Measurements from ENCODE around the gene KIAA0232. TPM values are rescaled to one million over a fixed set of nuclear protein-coding genes. Genes with fewer than 3 reads are reported as not detected.

Gene KIAA0232
- total RNA-seq, 1 experiment from 2014 or later: 15.6 TPM

GRCh38 chr4:6852582-6852981, 70.1 kb downstream of the KIAA0232 start:
- TF ChIP-seq, protein P1, sequence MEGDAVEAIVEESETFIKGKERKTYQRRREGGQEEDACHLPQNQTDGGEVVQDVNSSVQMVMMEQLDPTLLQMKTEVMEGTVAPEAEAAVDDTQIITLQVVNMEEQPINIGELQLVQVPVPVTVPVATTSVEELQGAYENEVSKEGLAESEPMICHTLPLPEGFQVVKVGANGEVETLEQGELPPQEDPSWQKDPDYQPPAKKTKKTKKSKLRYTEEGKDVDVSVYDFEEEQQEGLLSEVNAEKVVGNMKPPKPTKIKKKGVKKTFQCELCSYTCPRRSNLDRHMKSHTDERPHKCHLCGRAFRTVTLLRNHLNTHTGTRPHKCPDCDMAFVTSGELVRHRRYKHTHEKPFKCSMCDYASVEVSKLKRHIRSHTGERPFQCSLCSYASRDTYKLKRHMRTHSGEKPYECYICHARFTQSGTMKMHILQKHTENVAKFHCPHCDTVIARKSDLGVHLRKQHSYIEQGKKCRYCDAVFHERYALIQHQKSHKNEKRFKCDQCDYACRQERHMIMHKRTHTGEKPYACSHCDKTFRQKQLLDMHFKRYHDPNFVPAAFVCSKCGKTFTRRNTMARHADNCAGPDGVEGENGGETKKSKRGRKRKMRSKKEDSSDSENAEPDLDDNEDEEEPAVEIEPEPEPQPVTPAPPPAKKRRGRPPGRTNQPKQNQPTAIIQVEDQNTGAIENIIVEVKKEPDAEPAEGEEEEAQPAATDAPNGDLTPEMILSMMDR (IDR thresholded peaks at IDR 0.05; ENCODE audit: unreplicated experiment): no peak
- ChIA-PET CTCF (interaction anchor here (0.5 to 3.1 kb wide), 5 partner anchors 11 to 135 kb away, joined by 3 to 10 read pairs (median 3); no protein-coding TSS in a partner anchor), POLR2A (interaction anchor here (1.0 to 1.4 kb wide), 3 partner anchors 8 to 14 kb away, joined by 3 to 4 read pairs (median 3); no protein-coding TSS in a partner anchor)
- Mint-ChIP-seq H3K27ac (ENCODE audit: low read depth, unreplicated experiment) (no peak overlapping the region), H3K27me3 (ENCODE audit: insufficient read depth, unreplicated experiment) (no peaks in the 10 kb centered on the region), H3K4me3 (ENCODE audit: unreplicated experiment) (no peak overlapping the region), H3K9me3 (ENCODE audit: unreplicated experiment) (no peaks in the 10 kb centered on the region), H3K4me1 (ENCODE audit: insufficient read depth, unreplicated experiment) (peaks cover 10% of the 10 kb centered on the region), H3K36me3 (ENCODE audit: insufficient read depth, unreplicated experiment) (peaks cover 24% of the 10 kb centered on the region)
- no TSS peak for BruUV-seq (replicated peaks)
- intact Hi-C loops (cut with micrococcal nuclease): no loop called here
- DNase-seq (ENCODE audit: unreplicated experiment): no peak

DNA sequence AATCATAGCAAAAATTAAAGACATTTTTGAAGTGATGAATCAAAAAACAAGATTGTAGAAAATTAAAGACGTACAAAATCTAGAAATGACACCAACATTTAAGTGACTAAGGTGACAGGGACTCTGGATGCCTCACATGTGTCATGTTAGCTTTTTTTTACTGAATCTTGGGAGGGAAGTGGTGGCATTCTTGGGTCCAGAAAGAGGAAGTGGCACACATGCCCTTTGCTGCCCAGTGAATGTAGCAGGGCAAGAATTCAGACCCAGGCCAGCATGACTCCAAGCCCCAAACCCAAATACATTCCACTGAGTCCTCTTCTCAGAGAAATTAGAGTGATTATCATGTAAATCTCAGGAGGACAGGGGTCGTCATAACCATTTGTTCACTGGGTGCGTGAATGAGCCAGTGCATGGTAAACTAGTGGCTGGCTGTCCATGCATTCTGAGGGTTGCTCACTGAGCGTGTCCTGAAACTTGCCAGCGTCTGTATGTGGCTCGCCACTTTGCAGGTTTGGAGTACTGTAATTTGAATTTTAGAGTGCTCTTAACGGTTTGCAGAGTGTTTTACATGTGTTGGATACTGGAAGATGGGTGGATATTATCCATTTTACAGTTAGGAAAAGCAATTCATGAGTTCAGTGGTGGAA, 71.7 kb downstream of the KIAA0232 start:
- H3K27me3 Mint-ChIP-seq (ENCODE audit: insufficient read depth, unreplicated experiment): no peaks in the 10 kb centered on the region
- ChIA-PET POLR2A (interaction anchor here (0.9 kb wide), 1 partner anchor 9 kb away, joined by 4 read pairs; no protein-coding TSS in a partner anchor), CTCF (interaction anchor here (0.9 to 3.1 kb wide), 4 partner anchors 15 to 22 kb away, joined by 4 to 10 read pairs (median 7); no protein-coding TSS in a partner anchor)
- TF ChIP-seq, protein P1 (IDR thresholded peaks at IDR 0.05; ENCODE audit: unreplicated experiment): no peak
- H3K9me3 Mint-ChIP-seq (ENCODE audit: unreplicated experiment): no peaks in the 10 kb centered on the region
- H3K4me3 Mint-ChIP-seq (ENCODE audit: unreplicated experiment): no peak overlapping the region
- DNase-seq (ENCODE audit: unreplicated experiment): no peak
- intact Hi-C loops (cut with micrococcal nuclease): no loop called here
- no TSS peak for BruUV-seq (replicated peaks)
- H3K4me1 Mint-ChIP-seq (ENCODE audit: insufficient read depth, unreplicated experiment): peaks cover 10% of the 10 kb centered on the region
- H3K27ac Mint-ChIP-seq (ENCODE audit: low read depth, unreplicated experiment): no peak overlapping the region
- peaks cover 32% of the 10 kb centered on the region for H3K36me3 Mint-ChIP-seq (ENCODE audit: insufficient read depth, unreplicated experiment)

DNA sequence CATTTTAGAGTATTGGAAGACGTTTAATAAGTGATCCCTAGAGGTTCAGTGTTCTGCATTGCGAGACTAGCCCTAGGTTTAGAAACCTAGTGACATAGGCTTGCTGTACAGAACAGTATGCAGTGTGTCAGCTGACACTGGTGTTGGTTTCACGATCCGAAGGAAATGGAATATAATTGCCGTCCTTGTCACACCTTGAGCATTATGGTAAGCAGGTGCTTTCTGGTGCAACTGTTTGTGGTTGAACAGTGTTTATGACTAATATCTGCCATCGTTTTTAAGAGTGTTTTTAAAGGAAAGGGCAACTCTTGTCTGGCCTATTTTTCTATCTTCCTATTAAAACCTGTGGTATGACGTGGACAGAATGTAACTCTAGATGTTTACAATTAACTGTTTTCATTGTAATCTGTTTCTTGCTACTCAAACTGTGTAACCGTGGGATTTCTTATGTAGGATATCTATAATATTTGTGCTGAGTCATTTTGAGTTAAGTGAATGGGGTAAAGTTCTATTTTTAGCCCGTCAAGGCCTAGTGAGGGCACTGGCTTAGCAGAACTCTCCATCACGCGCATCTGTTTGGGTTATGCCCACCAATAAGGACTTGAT, 73.3 kb downstream of the KIAA0232 start:
- intact Hi-C loops (cut with micrococcal nuclease): no loop called here
- ChIA-PET CTCF (interaction anchor here (0.6 to 2.1 kb wide), 5 partner anchors 10 to 155 kb away, joined by 3 to 10 read pairs (median 4); no protein-coding TSS in a partner anchor), POLR2A (no interaction called here)
- peak; percentile 53 for DNase-seq (ENCODE audit: unreplicated experiment)
- TF ChIP-seq, protein P1 (IDR thresholded peaks at IDR 0.05; ENCODE audit: unreplicated experiment): no peak
- Mint-ChIP-seq H3K27ac (ENCODE audit: low read depth, unreplicated experiment) (no peak overlapping the region), H3K36me3 (ENCODE audit: insufficient read depth, unreplicated experiment) (peaks cover 38% of the 10 kb centered on the region), H3K27me3 (ENCODE audit: insufficient read depth, unreplicated experiment) (no peaks in the 10 kb centered on the region), H3K4me3 (ENCODE audit: unreplicated experiment) (no peak overlapping the region), H3K9me3 (ENCODE audit: unreplicated experiment) (no peaks in the 10 kb centered on the region), H3K4me1 (ENCODE audit: insufficient read depth, unreplicated experiment) (peaks cover 10% of the 10 kb centered on the region)
- BruUV-seq (replicated peaks): no TSS peak

DNA sequence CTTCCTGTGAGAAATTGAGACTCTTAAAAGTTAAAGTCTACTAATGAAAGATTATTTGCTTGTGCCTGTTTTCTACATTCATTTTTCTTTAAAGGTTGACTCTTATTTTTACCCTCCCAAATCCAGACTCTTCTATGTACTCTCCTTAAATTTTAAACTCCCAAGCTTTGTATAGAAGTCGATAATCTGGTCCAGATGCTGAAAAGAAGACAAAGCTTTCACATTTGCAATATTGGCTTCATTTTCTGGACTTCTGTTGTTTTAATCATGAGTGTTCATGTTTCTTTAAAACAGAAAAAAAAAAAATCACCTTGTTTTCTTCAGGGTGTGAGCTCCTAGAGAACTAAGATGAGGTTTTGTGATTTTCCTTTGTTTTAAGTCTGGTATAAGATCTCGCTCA, 73.9 kb downstream of the KIAA0232 start:
- no TSS peak for BruUV-seq (replicated peaks)
- TF ChIP-seq, protein P1 (IDR thresholded peaks at IDR 0.05; ENCODE audit: unreplicated experiment): no peak
- ChIA-PET POLR2A (no interaction called here), CTCF (interaction anchor here (0.6 to 2.1 kb wide), 3 partner anchors 11 to 39 kb away, joined by 4 to 9 read pairs (median 4); no protein-coding TSS in a partner anchor)
- H3K36me3 Mint-ChIP-seq (ENCODE audit: insufficient read depth, unreplicated experiment): peaks cover 44% of the 10 kb centered on the region
- no peak overlapping the region for H3K4me3 Mint-ChIP-seq (ENCODE audit: unreplicated experiment)
- no peak for DNase-seq (ENCODE audit: unreplicated experiment)
- H3K27me3 Mint-ChIP-seq (ENCODE audit: insufficient read depth, unreplicated experiment): no peaks in the 10 kb centered on the region
- H3K9me3 Mint-ChIP-seq (ENCODE audit: unreplicated experiment): no peaks in the 10 kb centered on the region
- no peak overlapping the region for H3K27ac Mint-ChIP-seq (ENCODE audit: low read depth, unreplicated experiment)
- intact Hi-C loops (cut with micrococcal nuclease): no loop called here
- peaks cover 10% of the 10 kb centered on the region for H3K4me1 Mint-ChIP-seq (ENCODE audit: insufficient read depth, unreplicated experiment)
